ENCODE measurements around the gene ZC3H4.
"Not testable (repeated sequence)": the region's sequence is repeated elsewhere in the genome, so short reads cannot be mapped to it uniquely, and the experiment has no call there.

DNA sequence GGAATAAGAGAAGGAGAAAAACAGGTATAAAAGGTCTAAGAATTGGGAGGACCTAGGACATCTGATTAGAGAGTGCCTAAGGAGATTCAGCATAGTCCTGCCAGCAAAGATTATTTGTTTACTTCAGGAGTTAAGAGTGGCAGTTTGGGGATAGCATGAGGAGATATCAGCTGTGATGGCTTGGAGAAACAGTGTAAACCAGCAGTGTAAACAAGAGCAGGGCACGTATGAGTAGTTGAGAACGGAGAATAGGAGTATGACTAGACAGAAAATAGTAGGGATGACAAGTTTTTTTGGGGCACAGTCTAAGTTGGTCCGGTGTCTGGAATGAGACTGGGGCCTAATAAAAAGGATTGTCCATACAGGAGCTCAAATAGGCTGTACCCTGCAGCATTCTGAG is 63.0 kb downstream of the ZC3H4 start:
- TF ChIP-seq POLR2A, POLR2AphosphoS5 (IDR thresholded peaks at IDR 0.05): not testable (repeated sequence)

All from gastroesophageal sphincter (tissue), 2 donors.